HepG2 (cell line): ENCODE measurements around the gene JPH2. TPM values are rescaled to one million over a fixed set of nuclear protein-coding genes. Genes with fewer than 3 reads are reported as not detected.
A peak's percentile ranks its signal among the peaks of the same experiment; 100 is the strongest.

Experiments used
- ARHGAP35 ChIP-seq: sonication (generic); formaldehyde crosslinking; IDR thresholded peaks from 2 replicates; pipeline ENCODE4 v1.9.0; 2022; ENCODE audit warnings: mild to moderate bottlenecking, inconsistent platforms, moderate library complexity, missing genetic modification reagents, borderline replicate concordance
- FOXC1 ChIP-seq: sonication (generic); formaldehyde crosslinking; IDR thresholded peaks from 2 replicates; pipeline ENCODE4 v1.8.0; 2022; ENCODE audit warnings: mild to moderate bottlenecking, missing genetic modification reagents, borderline replicate concordance
- GLI4 ChIP-seq: sonication (generic); formaldehyde crosslinking; IDR thresholded peaks from 2 replicates; pipeline ENCODE4 v1.5.1; 2020; ENCODE audit warnings: missing genetic modification reagents, mild to moderate bottlenecking, moderate library complexity, borderline replicate concordance
- HNF4G ChIP-seq, 2 experiments: sonication (generic) in 1 of 2; formaldehyde crosslinking in 1 of 2; IDR thresholded peaks; 2 replicates each; pipeline versions ENCODE4 v1.4.0 to v1.6.1; 2011 to 2020; ENCODE audit warnings: borderline replicate concordance in 2 of 2, low read depth in 2 of 2, mild to moderate bottlenecking in 2 of 2, low read length in 1 of 2, missing genetic modification reagents in 1 of 2, moderate library complexity in 1 of 2
- MATR3 ChIP-seq: sonication (generic); formaldehyde crosslinking; IDR thresholded peaks from 2 replicates; pipeline ENCODE4 v1.4.0; 2020; ENCODE audit warnings: missing genetic modification reagents
- MED8 ChIP-seq: sonication (generic); formaldehyde crosslinking; IDR thresholded peaks from 2 replicates; pipeline ENCODE4 v1.8.1; 2023; ENCODE audit warnings: mild to moderate bottlenecking, missing genetic modification reagents; ENCODE audit not compliant: insufficient replicate concordance
- NCOA2 ChIP-seq: sonication (generic); formaldehyde crosslinking; IDR thresholded peaks from 2 replicates; pipeline ENCODE4 v1.8.0; 2022; ENCODE audit warnings: inconsistent platforms
- NFRKB ChIP-seq: fragments of 450-650 bp; IDR thresholded peaks from 2 replicates; pipeline ENCODE4 v1.6.1; 2017
- NR2C2 ChIP-seq: sonication (generic); formaldehyde crosslinking; IDR thresholded peaks from 2 replicates; pipeline ENCODE4 v1.4.0; 2020; ENCODE audit warnings: missing genetic modification reagents, mild to moderate bottlenecking, moderate library complexity, borderline replicate concordance
- PCBP1 ChIP-seq: fragments of 200-400 bp; formaldehyde crosslinking; IDR thresholded peaks from 2 replicates; pipeline ENCODE4 v1.6.1; 2017; ENCODE audit warnings: mild to moderate bottlenecking, low read depth, low read length, borderline replicate concordance
- PRMT3 ChIP-seq: sonication (generic); formaldehyde crosslinking; IDR thresholded peaks from 2 replicates; pipeline ENCODE4 v1.8.1; 2022; ENCODE audit warnings: low read depth, mild to moderate bottlenecking, moderate library complexity, missing genetic modification reagents, borderline replicate concordance
- ZFP82 ChIP-seq: sonication (generic); formaldehyde crosslinking; IDR thresholded peaks from 2 replicates; pipeline ENCODE4 v1.5.1; 2020; ENCODE audit warnings: mild to moderate bottlenecking, missing genetic modification reagents, borderline replicate concordance
- ZNF296 ChIP-seq: sonication (generic); formaldehyde crosslinking; conservative IDR thresholded peaks from 2 replicates; pipeline ENCODE4 v1.5.0; 2020; ENCODE audit warnings: mild to moderate bottlenecking, missing genetic modification reagents
- polyA plus RNA-seq, 8 experiments: library from polyadenylated mRNA; depleted of rRNA in 3 of 8; stranded (reverse) in 7 of 8; unstranded in 1 of 8; fragments of >200 nt; fragmentation: Illumina TruSeq in 4 of 8; extraction: Trizol in 4 of 8; gene quantifications; 2 replicates each; pipeline versions ENCODE4 v1.2.1 to v1.2.3, GENCODE V29; 2011 to 2016; ENCODE audit warnings: low read depth in 4 of 8, missing spikeins in 1 of 8, mixed read lengths in 1 of 8; ENCODE audit not compliant: insufficient read depth in 1 of 8
- total RNA-seq, 5 experiments: library from RNA; depleted of rRNA; stranded (reverse); fragments of >200 nt; fragmentation: Illumina TruSeq; extraction: Trizol; gene quantifications; 2 replicates each; pipeline ENCODE4 v1.2.3, GENCODE V29; 2016; ENCODE audit warnings: low read depth in 1 of 5
- TF ChIP-seq, protein P1 (sequence below): sonication (generic); formaldehyde crosslinking; IDR thresholded peaks from 2 replicates; pipeline ENCODE4 v1.4.0; 2020; ENCODE audit warnings: missing genetic modification reagents
- TF ChIP-seq, protein P2 (sequence below): IDR thresholded peaks from 2 replicates; pipeline ENCODE4 v1.6.1; 2016; ENCODE audit warnings: missing biosample characterization, missing genetic modification reagents, low read depth
- TF ChIP-seq, protein P3 (sequence below): sonication (generic); formaldehyde crosslinking; IDR thresholded peaks from 2 replicates; pipeline ENCODE4 v1.4.0; 2020; ENCODE audit warnings: mild to moderate bottlenecking, missing genetic modification reagents
- TF ChIP-seq, protein P4 (sequence below): IDR thresholded peaks from 2 replicates; pipeline ENCODE4 v1.6.1; 2018; ENCODE audit warnings: missing genetic modification reagents, mild to moderate bottlenecking, missing compliant biosample characterization
- TF ChIP-seq, protein P5 (sequence below): sonication (generic); formaldehyde crosslinking; conservative IDR thresholded peaks from 2 replicates; pipeline ENCODE4 v1.8.0; 2022; ENCODE audit warnings: missing genetic modification reagents
- TF ChIP-seq, protein P6 (sequence below): sonication (generic); formaldehyde crosslinking; conservative IDR thresholded peaks from 2 replicates; pipeline ENCODE4 v1.8.0; 2022; ENCODE audit warnings: mild to moderate bottlenecking, moderate library complexity, missing genetic modification reagents

Gene JPH2
- total and polyA plus RNA-seq, 2 of the 13 experiments (the other 11 are each of a cell fraction or from before 2014, with no cell fraction given): 0.42 TPM; not detected in 1

DNA sequence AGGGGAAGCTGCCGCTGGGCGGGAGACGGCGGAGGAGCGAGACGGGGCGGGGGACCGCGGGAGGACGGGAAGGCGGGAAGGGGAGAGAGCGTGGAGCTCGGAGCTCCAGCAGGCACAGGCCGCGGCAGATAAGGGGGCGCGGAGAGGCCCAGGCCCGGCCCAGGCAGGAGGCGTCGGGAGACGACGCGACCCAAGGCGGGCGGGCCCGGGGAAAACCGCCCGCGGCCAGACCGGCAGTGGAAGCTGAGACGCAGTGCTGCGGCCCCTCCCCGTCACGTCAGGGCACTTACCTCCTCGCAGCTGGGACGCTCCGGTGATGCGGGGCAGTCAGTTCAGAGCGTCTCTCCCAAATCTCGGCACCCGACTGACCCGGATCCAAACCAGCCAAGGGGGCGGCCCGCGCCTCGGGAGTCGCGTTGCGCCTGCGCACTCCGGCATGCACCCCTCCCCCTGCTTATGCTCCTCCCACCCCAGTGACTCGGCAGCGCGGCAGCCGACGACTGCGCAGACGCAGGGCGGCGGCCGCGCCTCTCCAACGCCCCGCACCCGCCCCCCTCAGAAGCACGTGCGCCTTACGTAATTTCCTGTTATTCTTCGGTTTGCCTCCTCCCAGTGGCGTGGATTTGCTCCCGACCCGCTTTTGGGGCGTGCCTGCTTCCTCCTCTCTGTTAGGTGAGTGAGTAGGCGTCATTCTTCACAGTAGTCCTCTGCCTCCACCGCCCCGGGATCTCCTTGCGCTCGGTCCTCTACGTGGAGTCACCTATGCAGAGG, 23.6 kb upstream of the JPH2 start, which contains the start of gene OSER1 (continued):
- TF ChIP-seq, protein P1, sequence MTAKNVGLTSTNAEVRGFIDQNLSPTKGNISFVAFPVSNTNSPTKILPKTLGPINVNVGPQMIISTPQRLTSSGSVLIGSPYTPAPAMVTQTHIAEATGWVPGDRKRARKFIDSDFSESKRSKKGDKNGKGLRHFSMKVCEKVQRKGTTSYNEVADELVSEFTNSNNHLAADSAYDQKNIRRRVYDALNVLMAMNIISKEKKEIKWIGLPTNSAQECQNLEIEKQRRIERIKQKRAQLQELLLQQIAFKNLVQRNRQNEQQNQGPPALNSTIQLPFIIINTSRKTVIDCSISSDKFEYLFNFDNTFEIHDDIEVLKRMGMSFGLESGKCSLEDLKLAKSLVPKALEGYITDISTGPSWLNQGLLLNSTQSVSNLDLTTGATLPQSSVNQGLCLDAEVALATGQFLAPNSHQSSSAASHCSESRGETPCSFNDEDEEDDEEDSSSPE (CRISPR knock-in tag): peak; percentile 82; the same call in 1 of the 2 replicates
- TF ChIP-seq NR2C2 (CRISPR knock-in tag) (peak; percentile 99), NCOA2 (CRISPR knock-in tag) (peak; percentile 66), ZNF296 (CRISPR knock-in tag) (no peak; the same call in 1 of the 2 replicates), MATR3 (no peak), ZFP82 (CRISPR knock-in tag) (peak; percentile 100), GLI4 (CRISPR knock-in tag) (0 out of 2 replicates have a peak, but pooled peaks have one; percentile 2), MED8 (CRISPR knock-in tag) (no peak), FOXC1 (CRISPR knock-in tag) (peak; percentile 97), PRMT3 (CRISPR knock-in tag) (no peak), ARHGAP35 (CRISPR knock-in tag) (peak; percentile 82), PCBP1 (0 out of 2 replicates have a peak, but pooled peaks have one; percentile 12), HNF4G (IDR thresholded peaks at IDR 0.05; ENCODE audit: borderline replicate concordance, low read depth, low read length) (peak; percentile 59), HNF4G (CRISPR knock-in tag; IDR thresholded peaks at IDR 0.05; ENCODE audit: borderline replicate concordance, low read depth) (peak; percentile 33; the same call in 1 of the 2 replicates), NFRKB (no peak)
- TF ChIP-seq, protein P2, sequence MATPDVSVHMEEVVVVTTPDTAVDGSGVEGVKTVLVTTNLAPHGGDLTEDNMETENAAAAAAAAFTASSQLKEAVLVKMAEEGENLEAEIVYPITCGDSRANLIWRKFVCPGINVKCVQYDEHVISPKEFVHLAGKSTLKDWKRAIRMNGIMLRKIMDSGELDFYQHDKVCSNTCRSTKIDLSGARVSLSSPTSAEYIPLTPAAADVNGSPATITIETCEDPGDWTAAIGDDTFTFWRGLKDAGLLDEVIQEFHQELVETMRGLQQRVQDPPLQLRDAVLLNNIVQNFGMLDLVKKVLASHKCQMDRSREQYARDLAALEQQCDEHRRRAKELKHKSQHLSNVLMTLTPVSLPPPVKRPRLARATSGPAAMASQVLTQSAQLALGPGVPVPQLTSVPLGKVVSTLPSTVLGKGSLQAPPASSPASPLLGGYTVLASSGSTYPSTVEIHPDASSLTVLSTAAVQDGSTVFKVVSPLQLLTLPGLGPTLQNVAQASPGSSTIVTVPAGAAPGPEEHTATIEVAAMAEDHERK (CRISPR knock-in tag): peak; percentile 38; the same call in 1 of the 2 replicates
- TF ChIP-seq, protein P3, sequence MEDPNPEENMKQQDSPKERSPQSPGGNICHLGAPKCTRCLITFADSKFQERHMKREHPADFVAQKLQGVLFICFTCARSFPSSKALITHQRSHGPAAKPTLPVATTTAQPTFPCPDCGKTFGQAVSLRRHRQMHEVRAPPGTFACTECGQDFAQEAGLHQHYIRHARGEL (CRISPR knock-in tag): no peak
- TF ChIP-seq, protein P4, sequence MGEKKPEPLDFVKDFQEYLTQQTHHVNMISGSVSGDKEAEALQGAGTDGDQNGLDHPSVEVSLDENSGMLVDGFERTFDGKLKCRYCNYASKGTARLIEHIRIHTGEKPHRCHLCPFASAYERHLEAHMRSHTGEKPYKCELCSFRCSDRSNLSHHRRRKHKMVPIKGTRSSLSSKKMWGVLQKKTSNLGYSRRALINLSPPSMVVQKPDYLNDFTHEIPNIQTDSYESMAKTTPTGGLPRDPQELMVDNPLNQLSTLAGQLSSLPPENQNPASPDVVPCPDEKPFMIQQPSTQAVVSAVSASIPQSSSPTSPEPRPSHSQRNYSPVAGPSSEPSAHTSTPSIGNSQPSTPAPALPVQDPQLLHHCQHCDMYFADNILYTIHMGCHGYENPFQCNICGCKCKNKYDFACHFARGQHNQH (CRISPR knock-in tag): peak; percentile 89
- TF ChIP-seq, protein P5, sequence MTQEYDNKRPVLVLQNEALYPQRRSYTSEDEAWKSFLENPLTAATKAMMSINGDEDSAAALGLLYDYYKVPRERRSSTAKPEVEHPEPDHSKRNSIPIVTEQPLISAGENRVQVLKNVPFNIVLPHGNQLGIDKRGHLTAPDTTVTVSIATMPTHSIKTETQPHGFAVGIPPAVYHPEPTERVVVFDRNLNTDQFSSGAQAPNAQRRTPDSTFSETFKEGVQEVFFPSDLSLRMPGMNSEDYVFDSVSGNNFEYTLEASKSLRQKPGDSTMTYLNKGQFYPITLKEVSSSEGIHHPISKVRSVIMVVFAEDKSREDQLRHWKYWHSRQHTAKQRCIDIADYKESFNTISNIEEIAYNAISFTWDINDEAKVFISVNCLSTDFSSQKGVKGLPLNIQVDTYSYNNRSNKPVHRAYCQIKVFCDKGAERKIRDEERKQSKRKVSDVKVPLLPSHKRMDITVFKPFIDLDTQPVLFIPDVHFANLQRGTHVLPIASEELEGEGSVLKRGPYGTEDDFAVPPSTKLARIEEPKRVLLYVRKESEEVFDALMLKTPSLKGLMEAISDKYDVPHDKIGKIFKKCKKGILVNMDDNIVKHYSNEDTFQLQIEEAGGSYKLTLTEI: no peak
- TF ChIP-seq, protein P6, sequence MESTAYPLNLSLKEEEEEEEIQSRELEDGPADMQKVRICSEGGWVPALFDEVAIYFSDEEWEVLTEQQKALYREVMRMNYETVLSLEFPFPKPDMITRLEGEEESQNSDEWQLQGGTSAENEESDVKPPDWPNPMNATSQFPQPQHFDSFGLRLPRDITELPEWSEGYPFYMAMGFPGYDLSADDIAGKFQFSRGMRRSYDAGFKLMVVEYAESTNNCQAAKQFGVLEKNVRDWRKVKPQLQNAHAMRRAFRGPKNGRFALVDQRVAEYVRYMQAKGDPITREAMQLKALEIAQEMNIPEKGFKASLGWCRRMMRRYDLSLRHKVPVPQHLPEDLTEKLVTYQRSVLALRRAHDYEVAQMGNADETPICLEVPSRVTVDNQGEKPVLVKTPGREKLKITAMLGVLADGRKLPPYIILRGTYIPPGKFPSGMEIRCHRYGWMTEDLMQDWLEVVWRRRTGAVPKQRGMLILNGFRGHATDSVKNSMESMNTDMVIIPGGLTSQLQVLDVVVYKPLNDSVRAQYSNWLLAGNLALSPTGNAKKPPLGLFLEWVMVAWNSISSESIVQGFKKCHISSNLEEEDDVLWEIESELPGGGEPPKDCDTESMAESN: 0 out of 2 replicates have a peak, but pooled peaks have one; percentile 47
